A673 (cell line): ENCODE measurements around the gene IGF1R. TPM values are rescaled to one million over a fixed set of nuclear protein-coding genes. Genes with fewer than 3 reads are reported as not detected.

ENCODE experiments used
- BruUV-seq: library from RNA; stranded (reverse); fragments of 400-500 nt; replicated peaks from 2 replicates; lab custom pipeline; 2021; lab: Mats Ljungman, UMichigan
- CTCF ChIA-PET: fragments of 300-600 bp; sonication (Branson Sonifier 250); formaldehyde crosslinking; loops from one replicate; lab custom pipeline; 2022; ENCODE audit warnings: antibody characterized with exemption; lab: Charles Lee
- POLR2A ChIA-PET: fragments of 300-600 bp; sonication (Branson Sonifier 250); formaldehyde crosslinking; loops from one replicate; lab custom pipeline; 2022; ENCODE audit warnings: antibody characterized with exemption; ENCODE audit not compliant: low non-redundant PET; lab: Charles Lee
- DNase-seq: peaks from one replicate; pipeline ENCODE4 v3.0.0-alpha.2; 2015; ENCODE audit warnings: low spot score
- H3K27ac ChIP-seq: fragments of 200-600 bp; sonication (generic); 2 replicates; pipeline ENCODE4 v1.5.1; 2016; ENCODE audit warnings: mixed run types, low read depth, mild to moderate bottlenecking, mixed read lengths, antibody characterized with exemption, low read length; ENCODE audit not compliant: poor library complexity, severe bottlenecking
- H3K27me3 ChIP-seq: fragments of 200-600 bp; sonication (generic); replicated peaks from 2 replicates; pipeline ENCODE4 v1.6.1; 2017; ENCODE audit warnings: mixed run types, low read depth, mild to moderate bottlenecking, mixed read lengths, antibody characterized with exemption, low read length; ENCODE audit not compliant: insufficient read depth, poor library complexity
- H3K36me3 ChIP-seq: fragments of 200-600 bp; sonication (generic); 2 replicates; pipeline ENCODE4 v1.6.1; 2016; ENCODE audit warnings: mixed run types, mild to moderate bottlenecking, mixed read lengths, antibody characterized with exemption, low read length; ENCODE audit not compliant: insufficient read depth, poor library complexity, severe bottlenecking
- H3K4me1 ChIP-seq: fragments of 200-600 bp; sonication (generic); 2 replicates; pipeline ENCODE4 v1.6.1; 2017; ENCODE audit warnings: mixed run types, mild to moderate bottlenecking, mixed read lengths, antibody characterized with exemption, low read length; ENCODE audit not compliant: insufficient read depth, poor library complexity, severe bottlenecking
- H3K4me3 ChIP-seq: fragments of 200-600 bp; sonication (generic); 2 replicates; pipeline ENCODE4 v1.5.1; 2016; ENCODE audit warnings: low read depth, mixed run types, mild to moderate bottlenecking, mixed read lengths, low read length; ENCODE audit not compliant: poor library complexity, severe bottlenecking
- H3K9me3 ChIP-seq: fragments of 200-600 bp; sonication (generic); 2 replicates; pipeline ENCODE4 v1.6.1; 2016; ENCODE audit warnings: mixed run types, low read depth, mild to moderate bottlenecking, mixed read lengths, antibody characterized with exemption, low read length; ENCODE audit not compliant: poor library complexity, severe bottlenecking
- CTCF ChIP-seq: fragments of 300-800, 200-600 bp; sonication (generic); conservative IDR thresholded peaks from 2 replicates; pipeline ENCODE4 v1.5.1; 2017; ENCODE audit warnings: low read depth, mild to moderate bottlenecking, antibody characterized with exemption, low read length, moderate library complexity, mixed read lengths
- EZH2 ChIP-seq: fragments of 200-600 bp; sonication (generic); IDR thresholded peaks from 2 replicates; pipeline ENCODE4 v1.6.1; 2017; ENCODE audit warnings: borderline replicate concordance, low read depth, mild to moderate bottlenecking, mixed read lengths, antibody characterized with exemption, low read length; ENCODE audit not compliant: poor library complexity, severe bottlenecking
- intact Hi-C: fragments of 100-400 bp; cut with micrococcal nuclease; formaldehyde crosslinking; loops from one replicate; pipeline ENCODE4 v1.10.0; 2022; ENCODE audit not compliant: unreplicated experiment
- total RNA-seq: library from RNA; stranded (reverse); gene quantifications from 2 replicates; pipeline ENCODE4 v1.2.3, GENCODE V29; 2021

Gene IGF1R
- total RNA-seq, 1 experiment from 2014 or later, result 34.9 TPM

GRCh38 chr15:98658831-98659699, 10.7 kb downstream of the IGF1R start:
- CTCF ChIA-PET, result no interaction called here
- Histone ChIP-seq H3K4me1 (no peaks in the 10 kb centered on the region), H3K4me3 (no peak overlapping the region), H3K27ac (no peak overlapping the region), H3K27me3 (no peaks in the 10 kb centered on the region), H3K9me3 (no peaks in the 10 kb centered on the region), H3K36me3 (no peaks in the 10 kb centered on the region)
- TF ChIP-seq CTCF (peak; percentile 91), EZH2 (no peak)
- intact Hi-C loops, result loop anchor here (10.0 kb wide), 1 partner anchor 406 kb away; no protein-coding TSS in a partner anchor
- BruUV-seq, result no TSS peak
- DNase-seq, result peak; percentile 67
- POLR2A ChIA-PET, result no interaction called here

GRCh38 chr15:98660055-98660454, 11.7 kb downstream of the IGF1R start:
- Histone ChIP-seq H3K9me3 (no peaks in the 10 kb centered on the region), H3K27ac (no peak overlapping the region), H3K4me1 (no peaks in the 10 kb centered on the region), H3K36me3 (no peaks in the 10 kb centered on the region), H3K4me3 (no peak overlapping the region), H3K27me3 (no peaks in the 10 kb centered on the region)
- no peak for DNase-seq
- no peak for TF ChIP-seq EZH2
- TF ChIP-seq CTCF, result no peak
- ChIA-PET CTCF (no interaction called here), POLR2A (no interaction called here)
- BruUV-seq, result no TSS peak
- intact Hi-C loops, result no loop called here

- no peak overlapping the region for H3K4me3 ChIP-seq
- H3K27me3 ChIP-seq, result no peaks in the 10 kb centered on the region
- BruUV-seq, result no TSS peak
- TF ChIP-seq EZH2, result no peak
- TF ChIP-seq CTCF, result no peak
- intact Hi-C loops, result no loop called here
- ChIA-PET CTCF (no interaction called here), POLR2A (no interaction called here)
- no peak overlapping the region for H3K27ac ChIP-seq
- no peaks in the 10 kb centered on the region for H3K4me1 ChIP-seq
- no peak for DNase-seq
- H3K9me3 ChIP-seq, result no peaks in the 10 kb centered on the region
- H3K36me3 ChIP-seq, result no peaks in the 10 kb centered on the region
Observed at GRCh38 chr15:98663045-98663444, 14.7 kb downstream of the IGF1R start.
